Spleen (tissue), 11 donors: ENCODE results near the gene RECK. TPM values are rescaled to one million over a fixed set of nuclear protein-coding genes. Genes with fewer than 3 reads are reported as not detected.
"Not testable (repeated sequence)": the region's sequence is repeated elsewhere in the genome, so short reads cannot be mapped to it uniquely, and the experiment has no call there.

Experiments
- DNase-seq: peaks from one replicate; pipeline ENCODE4 v3.0.0-alpha.2; 2020
- H3K27ac ChIP-seq, 8 donors: fragments of 200-600 bp; sonication (generic) in 7 of 8; 1 replicate in 4 of 8; 2 replicates in 4 of 8; pipeline versions ENCODE4 v1.5.0 to v1.8.0; 2016 to 2021; ENCODE audit warnings: inconsistent platforms in 4 of 8, mild to moderate bottlenecking in 4 of 8, moderate library complexity in 1 of 8
- H3K27me3 ChIP-seq, 7 donors: fragments of 200-600 bp; sonication (generic) in 6 of 7; replicated peaks in 1 of 7; 1 replicate in 4 of 7; 2 replicates in 3 of 7; pipeline versions ENCODE4 v1.5.0 to v1.8.0; 2016 to 2021; ENCODE audit warnings: inconsistent platforms in 3 of 7, mild to moderate bottlenecking in 1 of 7
- H3K36me3 ChIP-seq, 6 donors: fragments of 200-600 bp; sonication (generic) in 5 of 6; 1 replicate in 4 of 6; 2 replicates in 2 of 6; pipeline versions ENCODE4 v1.5.0 to v1.8.0; 2016 to 2021; ENCODE audit warnings: inconsistent platforms in 2 of 6
- H3K4me1 ChIP-seq, 6 donors: fragments of 200-600 bp; sonication (generic) in 5 of 6; 1 replicate in 3 of 6; 2 replicates in 3 of 6; pipeline versions ENCODE4 v1.5.0 to v1.8.0; 2016 to 2021; ENCODE audit warnings: inconsistent platforms in 3 of 6
- H3K4me3 ChIP-seq, 8 donors: fragments of 200-600 bp; sonication (generic) in 7 of 8; 1 replicate in 4 of 8; 2 replicates in 4 of 8; pipeline versions ENCODE4 v1.5.0 to v1.8.0; 2016 to 2021; ENCODE audit warnings: inconsistent platforms in 4 of 8, mild to moderate bottlenecking in 4 of 8, moderate library complexity in 2 of 8
- H3K9me3 ChIP-seq, 8 donors: fragments of 200-600 bp; sonication (generic) in 7 of 8; 1 replicate in 4 of 8; 2 replicates in 4 of 8; pipeline versions ENCODE4 v1.5.0 to v1.8.0; 2016 to 2021; ENCODE audit warnings: inconsistent platforms in 4 of 8
- POLR2A ChIP-seq, 3 donors: fragments of 450-650 bp; IDR thresholded peaks; one replicate each; pipeline ENCODE4 v1.5.1; 2017; ENCODE audit warnings: antibody characterized with exemption in 3 of 3, mild to moderate bottlenecking in 1 of 3
- POLR2AphosphoS5 ChIP-seq, 3 donors: sonication (generic); formaldehyde crosslinking; IDR thresholded peaks; one replicate each; pipeline ENCODE4 v1.5.1; 2017; ENCODE audit warnings: antibody characterized with exemption in 3 of 3
- WGBS, 5 donors: extraction: QIAGEN DNeasy Blood & Tissue Kit in 3 of 5; methylation state at CpG; one replicate each; pipeline versions ENCODE4 v1.1.5 to v1.1.7; 2013 to 2018; 5-methylcytosine and 5-hydroxymethylcytosine counted together
- intact Hi-C: fragments of 100-400 bp; cut with DNase I; formaldehyde crosslinking; loops from one replicate; pipeline ENCODE4 v1.15.0; 2023; ENCODE audit warnings: low total_unique reads
- polyA plus RNA-seq, 3 donors: library from polyadenylated mRNA; stranded (reverse); fragments of 200-250 nt; gene quantifications; one replicate each; pipeline ENCODE4 v1.2.1, GENCODE V29; 2013
- total RNA-seq, 7 donors: library from RNA; depleted of rRNA in 3 of 7; stranded (reverse); fragments of >200 nt in 3 of 7; fragmentation: NEBNext Ultra II Directional in 4 of 7; extraction: Animal tissue kit (Norgen Biotek cat#: 25700) in 4 of 7; gene quantifications; one replicate each; pipeline versions ENCODE4 v1.1.0 to v1.2.1, GENCODE V29; 2016 to 2021
- TF ChIP-seq, protein P1 (sequence below), 11 experiments: fragments of 200-600 bp in 7 of 11; fragments of 450-650 bp in 4 of 11; sonication (generic) in 4 of 11; IDR thresholded peaks in 8 of 11; conservative IDR thresholded peaks in 3 of 11; 1 replicate in 7 of 11; 2 replicates in 4 of 11; pipeline versions ENCODE4 v1.4.0 to v1.8.0; 2016 to 2021; ENCODE audit warnings: antibody characterized with exemption in 11 of 11, inconsistent platforms in 4 of 11, mild to moderate bottlenecking in 1 of 11
- donor health status: healthy with polysubstance abuse.
- donor health status: DM: no; HTN: no; CAD: no; lungs with moderate emphysema.
- donor health status: DM: no; HTN: no; CAD: no.
- donor health status: Bipolar disorder and iron deficiency.
- donor health status: healthy.
- donor health status: DM: no; HTN: no; CAD: no.
- donor health status: DM: yes; HTN: yes; CAD: no.

RECK gene
- total and polyA plus RNA-seq, 10 donors, result 2.7 to 16.0 (median 9.8) TPM

DNA sequence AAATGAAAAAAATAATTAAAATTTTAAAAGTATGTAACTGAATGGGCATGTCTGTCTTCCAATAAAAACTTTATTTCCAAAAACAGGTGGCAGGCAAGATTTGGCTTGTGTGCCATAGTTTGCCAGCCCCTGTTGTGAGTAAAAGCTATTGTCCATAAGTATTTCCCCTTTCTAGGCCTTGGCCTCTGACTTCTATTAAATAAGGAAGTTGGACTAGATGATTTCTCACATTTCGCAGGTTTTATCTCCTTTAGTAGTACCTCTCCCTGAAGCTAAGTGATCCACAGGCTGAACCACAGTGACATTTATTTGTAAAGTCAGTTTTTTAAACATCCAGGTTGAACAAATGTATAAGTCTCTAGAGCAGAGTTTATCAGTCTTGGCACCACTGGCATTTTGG lies 41.3 kb downstream of the RECK start:
- no peak for DNase-seq
- peaks cover 0 to 3% (median 0%) of the 10 kb centered on the region in 6 donors for H3K36me3 ChIP-seq
- H3K4me1 ChIP-seq, result no peaks in the 10 kb centered on the region
- no peak overlapping the region for H3K27ac ChIP-seq
- no peaks in the 10 kb centered on the region for H3K9me3 ChIP-seq
- H3K27me3 ChIP-seq, result no peaks in the 10 kb centered on the region
- TF ChIP-seq POLR2A (IDR thresholded peaks at IDR 0.05) (no peak), POLR2AphosphoS5 (IDR thresholded peaks at IDR 0.05) (no peak)
- TF ChIP-seq, protein P1, sequence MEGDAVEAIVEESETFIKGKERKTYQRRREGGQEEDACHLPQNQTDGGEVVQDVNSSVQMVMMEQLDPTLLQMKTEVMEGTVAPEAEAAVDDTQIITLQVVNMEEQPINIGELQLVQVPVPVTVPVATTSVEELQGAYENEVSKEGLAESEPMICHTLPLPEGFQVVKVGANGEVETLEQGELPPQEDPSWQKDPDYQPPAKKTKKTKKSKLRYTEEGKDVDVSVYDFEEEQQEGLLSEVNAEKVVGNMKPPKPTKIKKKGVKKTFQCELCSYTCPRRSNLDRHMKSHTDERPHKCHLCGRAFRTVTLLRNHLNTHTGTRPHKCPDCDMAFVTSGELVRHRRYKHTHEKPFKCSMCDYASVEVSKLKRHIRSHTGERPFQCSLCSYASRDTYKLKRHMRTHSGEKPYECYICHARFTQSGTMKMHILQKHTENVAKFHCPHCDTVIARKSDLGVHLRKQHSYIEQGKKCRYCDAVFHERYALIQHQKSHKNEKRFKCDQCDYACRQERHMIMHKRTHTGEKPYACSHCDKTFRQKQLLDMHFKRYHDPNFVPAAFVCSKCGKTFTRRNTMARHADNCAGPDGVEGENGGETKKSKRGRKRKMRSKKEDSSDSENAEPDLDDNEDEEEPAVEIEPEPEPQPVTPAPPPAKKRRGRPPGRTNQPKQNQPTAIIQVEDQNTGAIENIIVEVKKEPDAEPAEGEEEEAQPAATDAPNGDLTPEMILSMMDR (IDR thresholded peaks at IDR 0.05 in 8 of 11, conservative IDR thresholded peaks at IDR 0.05 in 3 of 11), result no peak
- H3K4me3 ChIP-seq, result no peak overlapping the region
- intact Hi-C loops, result no loop called here
- WGBS, 5 donors, result 37 to 64% (median 55%) methylated on average over 1 of the region's 1 CpG

DNA sequence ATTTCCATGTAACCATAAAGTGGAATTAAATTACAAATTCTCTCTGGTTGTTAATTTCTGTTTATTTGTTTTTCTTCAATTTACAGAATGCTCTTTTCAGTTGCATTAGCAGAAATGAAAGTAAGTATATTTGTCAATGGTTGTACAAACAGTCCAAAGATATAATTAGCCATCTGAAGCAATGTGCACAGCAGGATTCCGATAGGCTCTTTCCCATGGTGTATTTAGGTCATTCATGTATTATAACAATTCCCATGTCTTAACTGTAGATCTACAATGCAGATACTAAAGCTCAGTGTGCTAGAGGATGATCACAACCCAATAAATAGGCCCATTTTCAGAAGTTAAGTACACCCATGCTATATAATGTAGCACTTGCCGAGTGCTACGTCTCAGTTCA lies 43.8 kb downstream of the RECK start:
- intact Hi-C loops, result no loop called here
- Histone ChIP-seq H3K27ac (no peak overlapping the region), H3K36me3 (peaks cover 0 to 26% (median 0%) of the 10 kb centered on the region in 6 donors), H3K4me3 (no peak overlapping the region), H3K4me1 (no peaks in the 10 kb centered on the region), H3K9me3 (no peaks in the 10 kb centered on the region), H3K27me3 (no peaks in the 10 kb centered on the region)
- TF ChIP-seq POLR2A (IDR thresholded peaks at IDR 0.05) (no peak), POLR2AphosphoS5 (IDR thresholded peaks at IDR 0.05) (no peak)
- TF ChIP-seq, protein P1 (IDR thresholded peaks at IDR 0.05 in 8 of 11, conservative IDR thresholded peaks at IDR 0.05 in 3 of 11), result no peak
- DNase-seq, result no peak
- WGBS, 5 donors, result 89 to 96% (median 91%) methylated on average over 3 of the region's 3 CpGs

- H3K4me3 ChIP-seq, result no peak overlapping the region
- H3K27me3 ChIP-seq, result no peaks in the 10 kb centered on the region
- H3K9me3 ChIP-seq, result peaks cover 0 to 11% (median 0%) of the 10 kb centered on the region in 8 donors
- no peaks in the 10 kb centered on the region for H3K4me1 ChIP-seq
- TF ChIP-seq POLR2A (IDR thresholded peaks at IDR 0.05) (no peak), POLR2AphosphoS5 (IDR thresholded peaks at IDR 0.05) (no peak)
- TF ChIP-seq, protein P1 (IDR thresholded peaks at IDR 0.05 in 8 of 11, conservative IDR thresholded peaks at IDR 0.05 in 3 of 11), result no peak
- 83 to 92% (median 90%) methylated on average over 5 of the region's 5 CpGs for whole genome bisulfite sequencing, 5 donors
- peaks cover 0 to 42% (median 0%) of the 10 kb centered on the region in 6 donors for H3K36me3 ChIP-seq
- intact Hi-C loops, result no loop called here
- no peak for DNase-seq
- no peak overlapping the region for H3K27ac ChIP-seq
These were observed 46.2 kb downstream of the RECK start for GRCh38 chr9:36082931-36083330.

DNA sequence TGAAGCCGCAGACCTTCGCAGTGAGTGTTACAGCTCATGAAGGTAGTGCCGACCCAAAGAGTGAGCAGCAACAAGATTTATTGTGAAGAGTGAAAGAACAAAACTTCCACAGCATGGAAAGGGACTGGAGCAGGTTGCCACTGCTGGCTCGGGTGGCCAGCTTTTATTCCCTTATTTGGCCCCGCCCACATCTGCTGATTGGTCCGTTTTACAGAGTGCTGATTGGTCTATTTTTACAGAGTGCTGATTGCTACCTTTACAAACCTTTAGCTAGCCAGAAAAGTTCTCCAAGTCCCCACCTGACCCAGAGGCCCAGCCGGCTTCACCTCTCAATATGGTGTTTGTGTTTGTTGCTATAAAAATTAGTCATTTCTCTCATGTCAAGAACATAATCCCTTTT lies 49.7 kb downstream of the RECK start:
- peaks cover 0 to 11% (median 0%) of the 10 kb centered on the region in 8 donors for H3K9me3 ChIP-seq
- peaks cover 0 to 42% (median 0%) of the 10 kb centered on the region in 6 donors for H3K36me3 ChIP-seq
- H3K27me3 ChIP-seq, result no peaks in the 10 kb centered on the region
- TF ChIP-seq, protein P1 (IDR thresholded peaks at IDR 0.05 in 8 of 11, conservative IDR thresholded peaks at IDR 0.05 in 3 of 11), result no peak
- TF ChIP-seq POLR2A (IDR thresholded peaks at IDR 0.05) (no peak), POLR2AphosphoS5 (IDR thresholded peaks at IDR 0.05) (no peak)
- no peak overlapping the region for H3K27ac ChIP-seq
- DNase-seq, result no peak
- no peak overlapping the region for H3K4me3 ChIP-seq
- intact Hi-C loops, result no loop called here
- 92 to 96% (median 95%) methylated on average over 7 of the region's 7 CpGs for WGBS, 5 donors
- H3K4me1 ChIP-seq, result peaks cover 0 to under 1% (median 0%) of the 10 kb centered on the region in 6 donors

DNA sequence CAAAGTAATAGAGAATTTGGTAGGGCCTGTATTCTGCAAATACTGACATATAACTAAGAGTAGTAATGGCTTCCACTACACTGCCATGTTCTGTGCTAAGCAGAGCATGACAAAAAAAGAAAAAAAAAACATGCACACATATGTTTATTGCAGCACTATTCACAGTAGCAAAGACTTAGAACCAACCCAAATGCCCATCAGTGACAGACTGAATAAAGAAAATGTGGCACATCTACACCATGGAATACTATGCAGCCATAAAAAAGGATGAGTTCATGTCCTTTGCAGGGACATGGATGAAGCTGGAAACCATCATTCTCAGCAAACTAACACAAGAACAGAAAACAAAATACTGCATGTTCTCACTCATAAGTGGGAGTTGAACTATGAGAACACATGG lies 50.3 kb downstream of the RECK start:
- H3K36me3 ChIP-seq, result peaks cover 0 to 42% (median 0%) of the 10 kb centered on the region in 6 donors
- H3K27ac ChIP-seq, H3K27me3 ChIP-seq, intact Hi-C loops, H3K4me3 ChIP-seq, H3K4me1 ChIP-seq, DNase-seq: not testable (repeated sequence)
- peaks cover 0 to 11% (median 0%) of the 10 kb centered on the region in 8 donors for H3K9me3 ChIP-seq
